Left lung (tissue), 14 donors: Measurements from ENCODE around the gene RASL10A. TPM values are rescaled to one million over a fixed set of nuclear protein-coding genes. Genes with fewer than 3 reads are reported as not detected.
"Not testable (repeated sequence)": the region's sequence is repeated elsewhere in the genome, so short reads cannot be mapped to it uniquely, and the experiment has no call there.

ENCODE experiments used
- ATAC-seq: fragments of 200-7000 bp; cut with Tn5 transposase; one replicate; pipeline ENCODE4 v1.9.1; 2020; ENCODE audit warnings: moderate library complexity
- DNase-seq, 4 donors: peaks; one replicate each; pipeline ENCODE4 v3.0.0-alpha.2; 2013 to 2020
- H3K27ac ChIP-seq, 2 donors: fragments of 200-600 bp; sonication (generic) in 1 of 2; one replicate each; pipeline versions ENCODE4 v1.5.0 to v1.8.0; 2020 to 2021
- H3K27me3 ChIP-seq, 2 donors: fragments of 200-600 bp; sonication (generic) in 1 of 2; one replicate each; pipeline versions ENCODE4 v1.5.0 to v1.8.0; 2020 to 2021
- H3K36me3 ChIP-seq, 2 donors: fragments of 200-600 bp; sonication (generic) in 1 of 2; one replicate each; pipeline versions ENCODE4 v1.5.0 to v1.8.0; 2020 to 2021
- H3K4me1 ChIP-seq, 2 donors: fragments of 200-600 bp; one replicate each; pipeline ENCODE4 v1.8.0; 2021
- H3K4me3 ChIP-seq, 2 donors: fragments of 200-600 bp; sonication (generic) in 1 of 2; one replicate each; pipeline versions ENCODE4 v1.5.0 to v1.8.0; 2020 to 2021; ENCODE audit warnings: mild to moderate bottlenecking in 1 of 2
- H3K9me3 ChIP-seq, 2 donors: fragments of 200-600 bp; sonication (generic) in 1 of 2; one replicate each; pipeline versions ENCODE4 v1.5.0 to v1.8.0; 2020 to 2021
- CTCF ChIP-seq, 2 donors: fragments of 200-600 bp; sonication (generic) in 1 of 2; IDR thresholded peaks; one replicate each; pipeline versions ENCODE4 v1.5.0 to v1.8.0; 2021; ENCODE audit warnings: antibody characterized with exemption in 2 of 2
- intact Hi-C, 2 donors: fragments of 100-400 bp; cut with DNase I; formaldehyde crosslinking; loops; one replicate each; pipeline versions ENCODE4 v1.11.2 to v1.14.2; 2022
- long read RNA-seq, 12 donors: library from polyadenylated mRNA in 2 of 12; unstranded in 2 of 12; transcript quantifications; one replicate each; pipeline ENCODE4 v2.0.0 and lab custom pipeline, GENCODE V29; 2019 to 2026
- polyA plus RNA-seq, 6 donors: library from polyadenylated mRNA; unstranded; fragments of 120-200 nt; gene quantifications; one replicate each; pipeline ENCODE4 v1.2.1, GENCODE V29; 2013; ENCODE audit not compliant: insufficient read length in 6 of 6
- total RNA-seq, 2 donors: library from RNA; stranded (reverse); fragmentation: NEBNext Ultra II Directional; extraction: Animal tissue kit (Norgen Biotek cat#: 25700); gene quantifications; one replicate each; pipeline ENCODE4 v1.2.1, GENCODE V29; 2021
- donor health status: DM: no; HTN: yes; CAD: no.
- donor health status: DM: no; HTN: no; CAD: no.

The RASL10A gene
- total RNA-seq (1 to 10 TPM in 1 of 2 donors, under 1 TPM in 1; 0.96 to 1.8 TPM), polyA plus RNA-seq (under 1 TPM in 5 of 6 donors, not detected in 1; 0.21 to 0.54 (median 0.36) TPM)
- long read RNA-seq, donor 1: 0 reads
- long read RNA-seq, donor 2: 0 reads
- long read RNA-seq, donor 3: 0 reads
- long read RNA-seq, donor 4, partial matches to known transcripts: 0 of 1 reads
- long read RNA-seq, donor 4, other reads (novel, unspliced or antisense): 1 of 1 reads
- long read RNA-seq, donor 5: 0 reads
- long read RNA-seq, donor 6: 0 reads
- long read RNA-seq, donor 7: 0 reads
- long read RNA-seq, donor 8, partial matches to known transcripts: 0 of 1 reads
- long read RNA-seq, donor 8, other reads (novel, unspliced or antisense): 0 of 1 reads
- long read RNA-seq, donor 9: 0 reads
- long read RNA-seq, donor 10, partial matches to known transcripts: 0 of 3 reads
- long read RNA-seq, donor 10, other reads (novel, unspliced or antisense): 0 of 3 reads
- long read RNA-seq, donor 11, transcript RASL10A-201 (3 exons, 1,490 nt): major isoform, 8 of 9 reads
- long read RNA-seq, donor 11, partial matches to known transcripts: 0 of 9 reads
- long read RNA-seq, donor 11, other reads (novel, unspliced or antisense): 0 of 9 reads
- long read RNA-seq, donor 12: 0 reads

GRCh38 chr22:29315286-29316140 lies at the start of gene RASL10A:
Gene RASL10A (minus strand): TSS chr22:29315697. CDS start chr22:29315246, 451 bp downstream.
- intact Hi-C loops: no loop called here
- H3K4me3 ChIP-seq: peak within 1 kb of the TSS; percentile 11 to 26
- peaks cover 29 to 51% of the 10 kb centered on the region in 2 donors for H3K4me1 ChIP-seq
- peak in 1 of 4 donors; percentile 77 for DNase-seq
- no peak for ATAC-seq
- no peak within 1 kb of the TSS for H3K27ac ChIP-seq
- no peaks in the 10 kb centered on the region for H3K9me3 ChIP-seq
- TF ChIP-seq CTCF (IDR thresholded peaks at IDR 0.05): no peak
- H3K36me3 ChIP-seq: peaks cover 0 to 11% of the 10 kb centered on the region in 2 donors
- peaks cover 35 to 53% of the 10 kb centered on the region in 2 donors for H3K27me3 ChIP-seq

DNA sequence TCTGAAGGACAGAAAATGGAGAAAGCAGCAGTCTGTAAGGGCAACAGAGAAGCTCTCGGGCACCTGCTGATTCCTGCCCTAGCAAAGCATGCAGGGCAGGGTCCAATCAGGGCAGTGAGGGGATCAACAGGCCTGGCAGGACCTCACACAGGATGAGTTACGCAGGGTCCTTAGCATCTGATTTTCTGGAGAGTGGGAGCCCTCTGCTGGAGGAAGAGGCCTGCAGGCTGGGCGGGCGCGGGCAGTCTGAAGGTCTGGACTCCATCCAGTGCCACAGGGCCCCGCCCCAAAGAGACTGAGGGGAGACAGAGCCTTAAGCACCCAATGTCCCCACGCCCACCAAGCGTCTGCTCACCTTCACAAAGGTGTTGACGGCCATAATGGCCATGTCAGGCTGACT lies 44.0 kb upstream of the RASL10A start:
- Histone ChIP-seq H3K27ac (no peak overlapping the region), H3K36me3 (peaks cover 0 to 83% of the 10 kb centered on the region in 2 donors), H3K9me3 (no peaks in the 10 kb centered on the region), H3K4me3 (no peak overlapping the region), H3K4me1 (peaks cover 0 to 11% of the 10 kb centered on the region in 2 donors), H3K27me3 (no peaks in the 10 kb centered on the region)
- intact Hi-C loops: no loop called here
- DNase-seq (peak in 1 of 4 donors; percentile 63), ATAC-seq (peak; percentile 73)
- TF ChIP-seq CTCF (IDR thresholded peaks at IDR 0.05): peak; percentile 42 to 49

- intact Hi-C loops, H3K4me3 ChIP-seq, H3K27me3 ChIP-seq, H3K4me1 ChIP-seq, H3K9me3 ChIP-seq, DNase-seq, H3K27ac ChIP-seq, ATAC-seq: not testable (repeated sequence)
- H3K36me3 ChIP-seq: peaks cover 0 to 96% of the 10 kb centered on the region in 2 donors
Measured at GRCh38 chr22:29357193-29357890, 41.8 kb upstream of the RASL10A start.

- Histone ChIP-seq H3K4me1 (no peaks in the 10 kb centered on the region), H3K36me3 (peaks cover 0 to 100% of the 10 kb centered on the region in 2 donors), H3K4me3 (no peak overlapping the region), H3K27me3 (no peaks in the 10 kb centered on the region), H3K9me3 (no peaks in the 10 kb centered on the region), H3K27ac (no peak overlapping the region)
- DNase-seq (no peak), ATAC-seq (no peak)
- no peak for TF ChIP-seq CTCF (IDR thresholded peaks at IDR 0.05)
- intact Hi-C loops: no loop called here
Measured at GRCh38 chr22:29353860-29354259, 38.4 kb upstream of the RASL10A start.

DNA sequence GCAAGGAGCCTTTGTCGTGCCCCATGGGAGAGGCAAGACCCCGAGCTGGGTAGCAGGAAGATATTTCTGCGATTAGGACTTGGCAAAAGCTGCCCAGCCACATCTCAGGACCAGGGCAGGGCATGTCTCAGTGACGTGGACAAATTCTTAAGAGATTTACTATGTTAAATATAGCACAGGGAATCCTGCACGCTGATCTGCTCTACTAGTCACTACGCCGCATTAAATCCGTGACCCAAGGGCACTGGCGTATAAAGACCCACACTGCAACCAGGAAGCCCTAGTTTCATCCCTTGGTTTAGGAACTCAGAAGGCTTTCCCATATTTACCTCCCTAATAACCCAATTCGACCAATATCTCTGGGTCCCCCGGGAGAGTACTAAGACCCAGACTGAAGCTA lies 37.8 kb upstream of the RASL10A start:
- H3K4me1 ChIP-seq: no peaks in the 10 kb centered on the region
- DNase-seq (no peak), ATAC-seq (no peak)
- no peaks in the 10 kb centered on the region for H3K27me3 ChIP-seq
- H3K4me3 ChIP-seq: no peak overlapping the region
- peaks cover 0 to 100% of the 10 kb centered on the region in 2 donors for H3K36me3 ChIP-seq
- H3K9me3 ChIP-seq: no peaks in the 10 kb centered on the region
- intact Hi-C loops: no loop called here
- TF ChIP-seq CTCF (IDR thresholded peaks at IDR 0.05): no peak
- no peak overlapping the region for H3K27ac ChIP-seq
